ENCODE measurements around the gene ITGA5.

DNA sequence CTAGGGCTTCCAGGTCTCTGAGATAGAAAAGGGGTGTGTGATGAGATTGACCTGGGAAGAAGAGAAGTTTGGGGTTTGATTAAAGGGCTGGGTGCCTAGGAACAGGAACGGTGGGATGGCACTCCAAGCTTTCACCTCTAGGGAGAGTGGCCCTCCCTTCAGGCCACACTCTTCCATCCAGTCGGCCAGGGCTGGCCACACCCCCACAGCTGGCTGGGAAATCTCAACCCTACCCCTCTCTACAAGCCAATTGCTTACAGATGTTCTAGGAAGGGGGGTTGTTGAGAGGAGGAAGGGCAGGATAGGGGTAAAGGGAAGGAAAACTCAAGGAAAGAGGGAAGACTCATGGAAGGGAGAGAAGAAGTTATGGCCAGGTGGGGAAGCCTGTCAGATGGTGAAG, 6.6 kb upstream of the ITGA5 start:
- no peak for TF ChIP-seq CTCF (IDR thresholded peaks at IDR 0.05)
- no peak for TF ChIP-seq POLR2A (IDR thresholded peaks at IDR 0.05)

Data from body of pancreas (tissue), 4 donors.